ENCODE measurements around the gene GIPC1. TPM values are rescaled to one million over a fixed set of nuclear protein-coding genes. Genes with fewer than 3 reads are reported as not detected.

GIPC1 gene
- total and polyA plus RNA-seq, 2 donors (not counting 1 experiment from before 2014, with no cell fraction given) = 57.3 to 129 TPM

DNA sequence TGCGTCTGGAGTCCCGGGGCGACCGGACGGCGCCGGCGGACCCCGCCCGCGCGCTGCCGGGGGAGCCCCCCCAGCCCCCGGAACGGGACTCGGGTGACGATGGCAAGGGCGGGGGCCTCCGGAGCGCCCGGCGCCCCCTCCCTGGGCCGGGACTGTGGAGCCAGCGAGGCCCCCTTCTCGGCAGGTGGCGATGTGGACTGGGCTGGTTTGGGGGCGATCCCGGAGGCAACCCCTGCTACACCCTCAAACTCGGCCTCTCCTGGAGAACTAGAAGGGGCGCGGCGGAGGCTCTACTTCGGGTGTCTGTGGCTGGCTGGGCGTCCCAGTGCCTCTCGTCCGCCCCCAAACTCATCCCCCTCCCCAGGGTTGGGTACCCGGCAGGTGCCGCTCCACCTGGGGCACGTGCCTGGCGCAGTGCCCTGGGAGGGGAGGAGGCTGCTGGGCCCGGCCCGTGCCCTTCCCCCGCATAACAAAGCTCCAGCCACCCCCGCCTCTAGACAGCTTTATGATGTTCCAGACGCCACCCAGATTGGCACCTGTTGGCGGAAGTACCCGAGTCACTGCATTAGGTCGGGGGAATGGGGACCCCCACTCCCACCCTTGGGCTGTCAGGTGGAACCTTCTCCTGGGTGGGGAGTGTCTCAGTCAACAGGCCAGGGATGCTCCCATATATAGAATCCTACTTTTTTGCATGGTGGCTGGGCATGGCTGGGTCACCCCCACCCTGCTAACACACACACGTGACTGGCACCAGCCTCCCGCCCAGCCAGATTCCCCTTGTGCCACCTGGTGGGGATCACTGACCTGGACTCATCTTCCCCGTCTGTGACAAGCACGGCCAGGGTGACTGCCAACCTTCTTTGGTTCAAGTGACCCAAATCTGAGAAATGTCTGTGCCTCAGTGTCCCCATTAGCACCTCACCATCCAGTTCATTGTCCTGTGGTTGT lies 62.1 kb downstream of the GIPC1 start:
- Histone ChIP-seq H3K27ac (ENCODE audit: insufficient read depth, low read length) (peak overlapping the region; percentile 32), H3K9me3 (ENCODE audit: control insufficient read depth, insufficient read depth, low read depth, low read length) (no peaks in the 10 kb centered on the region), H3K79me2 (ENCODE audit: control insufficient read depth, insufficient read depth, low read length) (peaks cover 25% of the 10 kb centered on the region), H3K9ac (ENCODE audit: insufficient read depth, low read length) (peak overlapping the region; percentile 67), H3K4me1 (ENCODE audit: control insufficient read depth, extremely low read depth, insufficient read depth, low read length) (peaks cover 13% of the 10 kb centered on the region), H3K36me3 (ENCODE audit: control insufficient read depth, insufficient read depth, low read length) (peaks cover 1% of the 10 kb centered on the region), H2AFZ (ENCODE audit: low read length) (no peak overlapping the region), H3K27me3 (ENCODE audit: control insufficient read depth, insufficient read depth, low read length) (no peaks in the 10 kb centered on the region), H3K4me3 (replicated peaks in 1 of 4; ENCODE audit: control extremely low read depth in 1 of 4, insufficient read depth in 1 of 4, low read depth in 3 of 4, low read length in 4 of 4) (peak overlapping the region; percentile 65 to 79 (median 77)), H4K20me1 (ENCODE audit: control insufficient read depth, extremely low read depth, insufficient read depth, low read length) (no peaks in the 10 kb centered on the region), H3K4me2 (ENCODE audit: extremely low read depth, insufficient read depth, low read length) (peak overlapping the region; percentile 84)
- no peak for DNase-seq (ENCODE audit: low read depth in 2 of 2)
- no peak for TF ChIP-seq CTCF (conservative IDR thresholded peaks at IDR 0.05 in 1 of 2, IDR thresholded peaks at IDR 0.05 in 1 of 2; ENCODE audit: low read depth in 1 of 2, low read length in 2 of 2)
- no peak for TF ChIP-seq EZH2 (IDR thresholded peaks at IDR 0.05; ENCODE audit: low read length, missing control alignments)

DNA sequence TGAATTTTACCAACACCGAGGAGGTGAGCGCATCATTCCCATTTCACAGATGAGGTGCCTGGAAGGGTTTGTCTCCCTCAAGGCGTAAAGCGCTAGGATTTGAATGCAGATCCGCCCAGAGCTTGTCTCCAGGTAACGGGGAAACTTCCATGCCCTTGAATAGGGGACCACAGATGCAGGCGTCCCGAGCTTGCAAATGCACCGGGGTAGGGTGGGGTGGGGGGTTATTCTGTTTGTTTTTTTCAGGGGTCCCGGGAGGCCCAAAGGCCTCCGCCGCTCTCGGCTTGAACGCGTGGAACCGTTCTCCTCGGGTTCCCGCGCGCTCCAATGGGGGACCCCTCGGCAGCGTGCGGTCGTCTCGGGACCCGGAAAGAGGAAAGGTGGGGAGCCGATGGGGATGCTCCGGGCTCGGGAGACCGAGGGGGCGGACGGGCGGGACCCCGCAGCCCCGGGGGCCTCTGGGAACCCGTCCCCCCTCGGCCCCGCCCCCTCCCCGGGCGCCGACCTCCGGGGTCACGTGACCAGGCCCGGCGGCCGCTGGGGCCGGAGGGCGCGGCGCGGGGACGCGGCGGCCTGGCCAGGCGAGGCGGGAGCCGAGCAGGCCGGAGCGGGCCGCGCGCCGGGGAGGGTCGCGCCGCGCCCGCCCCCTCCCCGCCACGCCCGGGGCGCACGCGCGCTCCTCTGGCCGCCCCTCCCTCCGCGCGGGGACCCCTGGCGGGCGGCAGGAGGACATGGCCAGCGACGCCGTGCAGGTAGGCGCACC lies 63.0 kb downstream of the GIPC1 start, which contains the start of gene PKN1:
PKN1 (plus strand) TSS at position 516 of the 763 bp plus-strand sequence; CDS start at position 732, 216 bp downstream.
- peaks cover 13% of the 10 kb centered on the region for H3K4me1 ChIP-seq (ENCODE audit: control insufficient read depth, extremely low read depth, insufficient read depth, low read length)
- no peaks in the 10 kb centered on the region for H4K20me1 ChIP-seq (ENCODE audit: control insufficient read depth, extremely low read depth, insufficient read depth, low read length)
- H3K9me3 ChIP-seq (ENCODE audit: control insufficient read depth, insufficient read depth, low read depth, low read length) = no peaks in the 10 kb centered on the region
- peak within 1 kb of the TSS; percentile 32 for H3K27ac ChIP-seq (ENCODE audit: insufficient read depth, low read length)
- H3K4me3 ChIP-seq (replicated peaks in 1 of 4; ENCODE audit: control extremely low read depth in 1 of 4, insufficient read depth in 1 of 4, low read depth in 3 of 4, low read length in 4 of 4) = peak within 1 kb of the TSS; percentile 65 to 79 (median 77)
- TF ChIP-seq EZH2 (IDR thresholded peaks at IDR 0.05; ENCODE audit: low read length, missing control alignments) = no peak
- TF ChIP-seq CTCF (conservative IDR thresholded peaks at IDR 0.05 in 1 of 2, IDR thresholded peaks at IDR 0.05 in 1 of 2; ENCODE audit: low read depth in 1 of 2, low read length in 2 of 2) = no peak
- DNase-seq (ENCODE audit: low read depth in 2 of 2) = peak in 1 of 2 donors; percentile 36
- peak within 1 kb of the TSS; percentile 31 for H2AFZ ChIP-seq (ENCODE audit: low read length)
- peaks cover 24% of the 10 kb centered on the region for H3K79me2 ChIP-seq (ENCODE audit: control insufficient read depth, insufficient read depth, low read length)
- peaks cover 1% of the 10 kb centered on the region for H3K36me3 ChIP-seq (ENCODE audit: control insufficient read depth, insufficient read depth, low read length)
- H3K4me2 ChIP-seq (ENCODE audit: extremely low read depth, insufficient read depth, low read length) = peak within 1 kb of the TSS; percentile 84
- H3K9ac ChIP-seq (ENCODE audit: insufficient read depth, low read length) = peak within 1 kb of the TSS; percentile 67
- H3K27me3 ChIP-seq (ENCODE audit: control insufficient read depth, insufficient read depth, low read length) = no peaks in the 10 kb centered on the region

GRCh38 chr19:14430712-14431111 lies 65.2 kb downstream of the GIPC1 start:
- H3K9me3 ChIP-seq (ENCODE audit: control insufficient read depth, insufficient read depth, low read depth, low read length) = no peaks in the 10 kb centered on the region
- no peak overlapping the region for H3K4me3 ChIP-seq (replicated peaks in 1 of 4; ENCODE audit: control extremely low read depth in 1 of 4, insufficient read depth in 1 of 4, low read depth in 3 of 4, low read length in 4 of 4)
- TF ChIP-seq EZH2 (IDR thresholded peaks at IDR 0.05; ENCODE audit: low read length, missing control alignments) = no peak
- TF ChIP-seq CTCF (conservative IDR thresholded peaks at IDR 0.05 in 1 of 2, IDR thresholded peaks at IDR 0.05 in 1 of 2; ENCODE audit: low read depth in 1 of 2, low read length in 2 of 2) = no peak
- no peaks in the 10 kb centered on the region for H3K36me3 ChIP-seq (ENCODE audit: control insufficient read depth, insufficient read depth, low read length)
- no peaks in the 10 kb centered on the region for H4K20me1 ChIP-seq (ENCODE audit: control insufficient read depth, extremely low read depth, insufficient read depth, low read length)
- H2AFZ ChIP-seq (ENCODE audit: low read length) = no peak overlapping the region
- H3K4me2 ChIP-seq (ENCODE audit: extremely low read depth, insufficient read depth, low read length) = no peak overlapping the region
- H3K79me2 ChIP-seq (ENCODE audit: control insufficient read depth, insufficient read depth, low read length) = peaks cover 18% of the 10 kb centered on the region
- peaks cover 13% of the 10 kb centered on the region for H3K4me1 ChIP-seq (ENCODE audit: control insufficient read depth, extremely low read depth, insufficient read depth, low read length)
- no peak overlapping the region for H3K27ac ChIP-seq (ENCODE audit: insufficient read depth, low read length)
- DNase-seq (ENCODE audit: low read depth in 2 of 2) = no peak
- no peak overlapping the region for H3K9ac ChIP-seq (ENCODE audit: insufficient read depth, low read length)
- H3K27me3 ChIP-seq (ENCODE audit: control insufficient read depth, insufficient read depth, low read length) = no peaks in the 10 kb centered on the region
